GM12878 (cell line): Measurements from ENCODE around the gene PCTP. TPM values are rescaled to one million over a fixed set of nuclear protein-coding genes. Genes with fewer than 3 reads are reported as not detected.

Source experiments
- ATAC-seq: fragments of 200-7000 bp; cut with Tn5 transposase; 3 replicates; pipeline ENCODE4 v1.9.1; 2020; ENCODE audit warnings: mild to moderate bottlenecking, moderate library complexity
- BruUV-seq: library from RNA; stranded (reverse); fragments of 400-500 nt; replicated peaks from 2 replicates; lab custom pipeline; 2021; lab: Mats Ljungman, UMichigan
- CTCF ChIA-PET: fragments of 300-600 bp; sonication (Branson Sonifier 250); formaldehyde crosslinking; extraction: SDS; loops from one replicate; lab custom pipeline; 2021; ENCODE audit warnings: inconsistent platforms; lab: Yijun Ruan, JAX
- POLR2A ChIA-PET: fragments of 350-600 bp; formaldehyde crosslinking; extraction: SDS; loops from one replicate; lab custom pipeline; 2021; ENCODE audit warnings: inconsistent platforms; lab: Charles Lee
- RAD21 ChIA-PET: fragments of 300-600 bp; sonication (Branson Sonifier 250); formaldehyde crosslinking; loops from one replicate; lab custom pipeline; 2023; ENCODE audit warnings: antibody characterized with exemption; ENCODE audit not compliant: unreplicated experiment; lab: Charles Lee
- SMC1A ChIA-PET: fragments of 300-600 bp; sonication (Branson Sonifier 250); formaldehyde crosslinking; loops from one replicate; lab custom pipeline; 2023; ENCODE audit not compliant: unreplicated experiment, uncharacterized antibody; lab: Charles Lee
- DNase-seq: peaks from one replicate; pipeline ENCODE4 v3.0.0-alpha.2; 2011; ENCODE audit warnings: low read depth, low spot score
- FAIRE-seq: peaks from 3 replicates; lab custom pipeline; 2011; peaks lifted over from hg19 to GRCh38; lab: Jason Lieb, UNC
- H2AFZ ChIP-seq: 2 replicates; pipeline ENCODE4 v1.6.0; 2011; ENCODE audit warnings: low read depth, low read length, control low read depth; ENCODE audit not compliant: control insufficient read depth
- H3K27ac ChIP-seq: 2 replicates; pipeline ENCODE4 v1.5.1; 2011; ENCODE audit warnings: control low read depth; ENCODE audit not compliant: control insufficient read depth, insufficient read depth
- H3K27me3 ChIP-seq, 2 experiments: replicated peaks in 1 of 2; 2 replicates each; pipeline versions ENCODE4 v1.6.0 to v1.6.1; 2011; ENCODE audit warnings: low read length in 1 of 2; ENCODE audit not compliant: control insufficient read depth in 2 of 2, insufficient read depth in 2 of 2
- H3K36me3 ChIP-seq, 2 experiments: 2 replicates each; pipeline ENCODE4 v1.5.1; 2011; ENCODE audit warnings: low read length in 1 of 2; ENCODE audit not compliant: control insufficient read depth in 2 of 2, insufficient read depth in 2 of 2
- H3K4me1 ChIP-seq: 2 replicates; pipeline ENCODE4 v1.6.1; 2011; ENCODE audit warnings: mild to moderate bottlenecking, low read length, moderate library complexity, mixed read lengths; ENCODE audit not compliant: control insufficient read depth, insufficient read depth
- H3K4me2 ChIP-seq: 2 replicates; pipeline ENCODE4 v1.6.0; 2011; ENCODE audit warnings: control low read depth; ENCODE audit not compliant: control insufficient read depth, insufficient read depth
- H3K4me3 ChIP-seq: fragments of 200-600 bp; sonication (generic); 2 replicates; pipeline ENCODE4 v1.5.1; 2016
- H3K79me2 ChIP-seq: 2 replicates; pipeline ENCODE4 v1.6.0; 2011; ENCODE audit warnings: low read length; ENCODE audit not compliant: control insufficient read depth, insufficient read depth
- H3K9ac ChIP-seq: 2 replicates; pipeline ENCODE4 v1.8.0; 2011; ENCODE audit warnings: low read length, control low read depth, mixed read lengths; ENCODE audit not compliant: control insufficient read depth, insufficient read depth
- H3K9me3 ChIP-seq: replicated peaks from 3 replicates; pipeline ENCODE4 v1.5.1; 2011; ENCODE audit warnings: mild to moderate bottlenecking, low read length; ENCODE audit not compliant: control insufficient read depth, insufficient read depth
- H4K20me1 ChIP-seq: 2 replicates; pipeline ENCODE4 v1.6.0; 2011; ENCODE audit not compliant: control insufficient read depth, insufficient read depth
- CBX5 ChIP-seq: sonication (generic); IDR thresholded peaks from 2 replicates; pipeline ENCODE4 v1.6.1; 2016; ENCODE audit warnings: low read depth, moderate library complexity, mild to moderate bottlenecking, inconsistent platforms
- FOXK2 ChIP-seq: fragments of 450-650 bp; IDR thresholded peaks from 2 replicates; pipeline ENCODE4 v1.6.1; 2017; ENCODE audit warnings: mild to moderate bottlenecking, moderate library complexity
- FOXM1 ChIP-seq: IDR thresholded peaks from 2 replicates; pipeline ENCODE4 v1.6.1; 2012; ENCODE audit warnings: low read depth, mild to moderate bottlenecking, inconsistent platforms, low read length, moderate library complexity
- HDGF ChIP-seq: fragments of 450-650 bp; IDR thresholded peaks from 2 replicates; pipeline ENCODE4 v1.6.1; 2016; ENCODE audit warnings: antibody characterized with exemption
- JUNB ChIP-seq: IDR thresholded peaks from 2 replicates; pipeline ENCODE4 v1.6.1; 2016; ENCODE audit warnings: antibody characterized with exemption, mild to moderate bottlenecking
- KAT2A ChIP-seq: conservative IDR thresholded peaks from 2 replicates; pipeline ENCODE4 v1.6.1; 2011; ENCODE audit warnings: low read depth, low read length; ENCODE audit not compliant: control insufficient read depth
- MEF2A ChIP-seq: IDR thresholded peaks from 2 replicates; pipeline ENCODE4 v1.6.1; 2011; ENCODE audit warnings: low read depth, mild to moderate bottlenecking, low read length, moderate library complexity; ENCODE audit not compliant: insufficient read depth
- MLLT1 ChIP-seq: fragments of 450-650 bp; IDR thresholded peaks from 2 replicates; pipeline ENCODE4 v1.6.1; 2016; ENCODE audit warnings: mild to moderate bottlenecking
- MXI1 ChIP-seq: fragments of 150-350 bp; IDR thresholded peaks from 2 replicates; pipeline ENCODE4 v1.6.1; 2011; ENCODE audit warnings: low read depth, mild to moderate bottlenecking, inconsistent platforms, low read length, improper control_type of control experiment
- NBN ChIP-seq: fragments of 450-650 bp; IDR thresholded peaks from 2 replicates; pipeline ENCODE4 v1.6.1; 2016
- POLR2A ChIP-seq: IDR thresholded peaks from 2 replicates; pipeline ENCODE4 v1.6.1; 2011; ENCODE audit warnings: low read depth, mild to moderate bottlenecking, low read length
- RBBP5 ChIP-seq: fragments of 200-600 bp; sonication (generic); conservative IDR thresholded peaks from 2 replicates; pipeline ENCODE4 v1.6.1; 2016
- RELB ChIP-seq: fragments of 450-650 bp; IDR thresholded peaks from 2 replicates; pipeline ENCODE4 v1.6.1; 2017; ENCODE audit warnings: low read depth, mild to moderate bottlenecking, moderate library complexity
- SPI1 ChIP-seq: IDR thresholded peaks from 2 replicates; pipeline ENCODE4 v1.6.1; 2011; ENCODE audit warnings: low read depth, mild to moderate bottlenecking, low read length, moderate library complexity, borderline replicate concordance; ENCODE audit not compliant: insufficient read depth
- SREBF1 ChIP-seq: IDR thresholded peaks from 2 replicates; pipeline ENCODE4 v1.6.1; 2012; ENCODE audit warnings: mild to moderate bottlenecking, low read length
- WRNIP1 ChIP-seq: IDR thresholded peaks from 2 replicates; pipeline ENCODE4 v1.6.1; 2011; ENCODE audit warnings: low read depth, low read length, improper control_type of control experiment, borderline replicate concordance
- YBX1 ChIP-seq: fragments of 450-650 bp; IDR thresholded peaks from 2 replicates; pipeline ENCODE4 v1.6.1; 2016; ENCODE audit warnings: antibody characterized with exemption
- ZBTB33 ChIP-seq: fragments of 450-650 bp; IDR thresholded peaks from 2 replicates; pipeline ENCODE4 v1.6.1; 2017; ENCODE audit warnings: mild to moderate bottlenecking
- ZBTB4 ChIP-seq: fragments of 450-650 bp; formaldehyde crosslinking; IDR thresholded peaks from 2 replicates; pipeline ENCODE4 v1.4.0; 2022; ENCODE audit warnings: mild to moderate bottlenecking, moderate library complexity
- in situ Hi-C: fragments of 300-500 bp; cut with MboI; formaldehyde crosslinking; loops from 9 replicates; pipeline ENCODE4 v1.14.3; 2018; ENCODE audit warnings: mixed read lengths
- intact Hi-C: fragments of 100-400 bp; cut with micrococcal nuclease; formaldehyde crosslinking; loops from one replicate; pipeline ENCODE4 v1.14.2; 2022; ENCODE audit not compliant: unreplicated experiment
- polyA plus RNA-seq, 11 experiments: library from polyadenylated mRNA; depleted of rRNA in 4 of 11; unstranded in 6 of 11; stranded (reverse) in 5 of 11; fragments of >200 nt; fragmentation: Nextera tagmentation in 4 of 11; fragmentation: Illumina TruSeq in 1 of 11; extraction: Ambion mirVana in 4 of 11; extraction: Trizol in 1 of 11; gene quantifications; 1 replicate in 1 of 11; 2 replicates in 10 of 11; pipeline versions ENCODE4 v1.2.1 to v1.2.3, GENCODE V29; 2011 to 2016; ENCODE audit warnings: inconsistent platforms in 2 of 11, missing spikeins in 2 of 11, low read depth in 1 of 11
- total RNA-seq, 4 experiments: library from RNA; depleted of rRNA in 3 of 4; stranded (reverse); fragments of >200 nt in 3 of 4; fragmentation: Illumina TruSeq in 1 of 4; extraction: Trizol in 1 of 4; gene quantifications; 2 replicates each; pipeline versions ENCODE4 v1.2.1 to v1.2.3, GENCODE V29; 2013 to 2021

The PCTP gene
- total and polyA plus RNA-seq, 10 of the 15 experiments (the other 5 are each of a cell fraction or from before 2014, with no cell fraction given), result 1.4 to 26.8 (median 3.7) TPM

- H3K27ac ChIP-seq, result no peak overlapping the region
- no peak overlapping the region for H2AFZ ChIP-seq
- H3K9me3 ChIP-seq, result no peaks in the 10 kb centered on the region; the same call in 2 of the 3 replicates
- H3K36me3 ChIP-seq, result no peaks in the 10 kb centered on the region
- ATAC-seq, result no peak
- CTCF ChIA-PET, result no interaction called here
- no peak overlapping the region for H3K4me3 ChIP-seq
- no peaks in the 10 kb centered on the region for H3K4me1 ChIP-seq
- SMC1A ChIA-PET, result interaction anchor here (0.9 kb wide), 1 partner anchor 10 kb away, joined by 3 read pairs; no protein-coding TSS in a partner anchor
- BruUV-seq, result no TSS peak
- TF ChIP-seq ZBTB33 (no peak), SPI1 (no peak), HDGF (no peak), NBN (no peak), MLLT1 (no peak), JUNB (no peak), RELB (no peak), RBBP5 (no peak), YBX1 (no peak), MEF2A (no peak), MXI1 (no peak), KAT2A (no peak), FOXM1 (no peak), POLR2A (no peak), FOXK2 (no peak), ZBTB4 (no peak), CBX5 (no peak), WRNIP1 (no peak), SREBF1 (no peak)
- TF ChIP-seq, all 136 proteins: peak for 0
- POLR2A ChIA-PET, result no interaction called here
- no peaks in the 10 kb centered on the region for H4K20me1 ChIP-seq
- H3K27me3 ChIP-seq, result no peaks in the 10 kb centered on the region
- H3K9ac ChIP-seq, result no peak overlapping the region
- no peak overlapping the region for H3K4me2 ChIP-seq
- RAD21 ChIA-PET, result no interaction called here
- FAIRE-seq (no peak), DNase-seq (no peak)
- intact Hi-C loops, result no loop called here
- in situ Hi-C loops, result no loop called here
- no peaks in the 10 kb centered on the region for H3K79me2 ChIP-seq
These were observed 69.8 kb downstream of the PCTP start for GRCh38 chr17:55820675-55821074.
